ENCODE measurements around the gene NSMF. TPM values are rescaled to one million over a fixed set of nuclear protein-coding genes. Genes with fewer than 3 reads are reported as not detected.

The NSMF gene
- total and polyA plus RNA-seq, 2 of the 8 experiments (the other 6 are each of a cell fraction or from before 2014, with no cell fraction given) = 56.7 to 65.1 TPM

DNA sequence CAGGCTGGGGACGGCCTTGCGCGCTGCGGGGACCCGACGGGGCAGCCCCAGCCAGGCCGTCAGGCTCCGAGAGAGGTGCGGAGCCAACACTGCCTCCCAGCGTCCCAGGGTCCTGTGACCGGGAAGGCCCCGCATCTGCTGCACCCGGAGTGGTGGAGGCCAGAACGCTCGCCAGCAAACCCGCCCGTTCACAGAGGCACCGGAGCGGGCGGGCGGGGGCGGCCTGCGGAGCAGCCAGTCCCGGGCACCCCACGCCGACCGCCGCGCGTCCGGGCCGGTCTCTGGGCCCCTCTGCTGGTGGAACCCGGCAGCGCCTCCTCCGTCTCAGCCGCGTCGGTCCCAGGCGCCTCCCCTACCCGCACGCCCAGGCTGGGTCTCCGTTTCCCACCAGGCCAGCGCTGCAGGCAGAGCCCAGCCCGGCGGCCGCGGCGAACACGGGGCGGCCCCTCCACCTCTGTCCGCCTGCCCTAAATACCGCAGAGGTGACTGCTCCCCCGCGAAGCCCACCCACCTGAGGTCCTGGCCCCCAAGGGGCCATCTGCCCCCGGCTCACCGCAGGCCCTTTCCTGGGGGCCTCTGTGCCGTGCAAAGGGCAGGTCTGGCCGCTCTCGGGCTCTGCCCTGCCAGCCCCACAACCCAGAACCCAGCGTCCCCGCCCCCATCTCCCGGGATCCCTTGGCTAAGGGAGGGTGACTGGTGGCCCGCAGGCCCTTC, 52.1 kb downstream of the NSMF start:
- no peaks in the 10 kb centered on the region for H3K9me3 ChIP-seq (ENCODE audit: insufficient read depth in 2 of 2, low read depth in 1 of 2, low read length in 1 of 2)
- H3K56ac ChIP-seq (replicated peaks; ENCODE audit: insufficient read length, low read depth, low read length) = no peak overlapping the region
- no peak for FAIRE-seq
- peak; percentile 27 to 92 for DNase-seq (ENCODE audit: low read depth in 1 of 2, low spot score in 2 of 2)
- no peak overlapping the region for H2BK15ac ChIP-seq (ENCODE audit: low read length)
- H2AFZ ChIP-seq (ENCODE audit: low read length) = no peak overlapping the region
- H3K18ac ChIP-seq (ENCODE audit: extremely low read depth, low read length) = no peak overlapping the region
- H4K8ac ChIP-seq (ENCODE audit: extremely low read depth, insufficient read depth, low read length) = peak overlapping the region; percentile 68
- H3K4me3 ChIP-seq (ENCODE audit: extremely low read depth in 1 of 4, insufficient read depth in 2 of 4, low read depth in 3 of 4, low read length in 4 of 4) = peak overlapping the region; percentile 19 to 56 (median 35); a peak in 7 of 8 replicates
- H2BK120ac ChIP-seq (replicated peaks; ENCODE audit: low read depth, low read length) = no peak overlapping the region
- peaks cover 0 to 3% (median under 1%) of the 10 kb centered on the region in 4 experiments; a peak in 2 of 7 replicates for H3K27me3 ChIP-seq (replicated peaks in 1 of 4; ENCODE audit: control insufficient read depth in 3 of 4, extremely low read depth in 1 of 4, insufficient read depth in 3 of 4, low read length in 3 of 4)
- no peak overlapping the region for H4K91ac ChIP-seq (replicated peaks; ENCODE audit: insufficient read length, low read length)
- WGBS, 2 experiments (ENCODE audit: extremely low coverage in 1 of 2, insufficient coverage in 1 of 2, insufficient read length in 1 of 2, insufficient replicate concordance in 2 of 2, low coverage in 1 of 2, low lambda C conversion rate in 2 of 2, missing lambda C conversion rate in 1 of 2) = 6% methylated on average over 33 of the region's 63 CpGs; no CpG with 5 or more reads in 1 of the 2 experiments
- no peaks in the 10 kb centered on the region for H3K79me2 ChIP-seq (ENCODE audit: control insufficient read depth in 1 of 2, insufficient read depth in 2 of 2, low read length in 2 of 2)
- 0 out of 2 replicates have a peak, but pooled peaks cover 2% of the 10 kb centered on the region for H3K79me1 ChIP-seq (ENCODE audit: low read depth, low read length)
- no peak overlapping the region for H4K5ac ChIP-seq (ENCODE audit: insufficient read length, low read depth, low read length)
- H3K23me2 ChIP-seq (ENCODE audit: low read depth, low read length) = peaks cover 6% of the 10 kb centered on the region; the same call in 1 of the 2 replicates
- no peak overlapping the region for H2BK12ac ChIP-seq (ENCODE audit: low read depth, low read length)
- no peak overlapping the region for H2AK5ac ChIP-seq (ENCODE audit: low read depth, low read length)
- peaks cover 0 to 7% (median 2%) of the 10 kb centered on the region in 4 experiments; a peak in 6 of 7 replicates for H3K4me1 ChIP-seq (replicated peaks in 1 of 4; ENCODE audit: control insufficient read depth in 3 of 4, insufficient read depth in 4 of 4, low read length in 3 of 4)
- ChIA-PET POLR2A (ENCODE audit: partially characterized antibody) (interaction anchor here (1.7 kb wide), 1 partner anchor 90 kb away, joined by 5 read pairs; no protein-coding TSS in a partner anchor), CTCF (ENCODE audit: partially characterized antibody) (interaction anchor here (1.0 to 1.7 kb wide), 3 partner anchors 10 to 110 kb away, joined by 3 to 5 read pairs (median 4); no protein-coding TSS in a partner anchor)
- H3K23ac ChIP-seq (ENCODE audit: insufficient read length) = no peak overlapping the region
- peak overlapping the region; percentile 50 to 64 for H3K4me2 ChIP-seq (ENCODE audit: insufficient read depth in 1 of 2, low read depth in 2 of 2, low read length in 2 of 2)
- no peak overlapping the region for H3K9ac ChIP-seq (replicated peaks in 1 of 4; ENCODE audit: extremely low read depth in 1 of 4, low read depth in 3 of 4, low read length in 3 of 4)
- no peaks in the 10 kb centered on the region for H3K36me3 ChIP-seq (ENCODE audit: control insufficient read depth in 2 of 4, insufficient read depth in 4 of 4, low read length in 3 of 4)
- H4K20me1 ChIP-seq (replicated peaks in 1 of 2; ENCODE audit: control insufficient read depth in 1 of 2, insufficient read depth in 2 of 2, low read length in 2 of 2) = peaks cover 0 to 4% of the 10 kb centered on the region in 2 experiments
- no peak overlapping the region for H3K27ac ChIP-seq (ENCODE audit: low read depth, low read length)
- H3K14ac ChIP-seq (ENCODE audit: insufficient read length) = no peak overlapping the region
- H3K4ac ChIP-seq (replicated peaks; ENCODE audit: insufficient read length, low read depth, low read length) = no peak overlapping the region
- no peak overlapping the region for H2BK20ac ChIP-seq (ENCODE audit: low read length)
- no peak overlapping the region for H2BK5ac ChIP-seq (ENCODE audit: low read depth, low read length)
- TF ChIP-seq SIX5 (IDR thresholded peaks at IDR 0.05; ENCODE audit: low read depth, low read length) (no peak), SP1 (IDR thresholded peaks at IDR 0.05; ENCODE audit: low read depth, low read length) (no peak; the same call in 1 of the 2 replicates), MAFK (IDR thresholded peaks at IDR 0.05; ENCODE audit: low read depth, low read length) (no peak), CHD1 (IDR thresholded peaks at IDR 0.05; ENCODE audit: low read depth, low read length) (no peak), CHD2 (IDR thresholded peaks at IDR 0.05; ENCODE audit: low read length) (no peak), EP300 (IDR thresholded peaks at IDR 0.05; ENCODE audit: borderline replicate concordance in 1 of 2, low read depth in 2 of 2, low read length in 2 of 2) (no peak), SP4 (IDR thresholded peaks at IDR 0.05; ENCODE audit: low read length) (no peak), BRCA1 (IDR thresholded peaks at IDR 0.05; ENCODE audit: low read depth, low read length) (no peak)

Measured in H1 (cell line).